NCI-H187 (cell line): ENCODE measurements around the gene SLC30A4.

Experiments
- DNase-seq, 2 experiments: peaks; one replicate each; lab custom pipeline; 2025; lab: John Stamatoyannopoulos, UW

The SLC30A4 gene

GRCh38 chr15:45449916-45450867 lies 72.4 kb downstream of the SLC30A4 start:
- DNase-seq: no peak

GRCh38 chr15:45449395-45449794 lies 73.2 kb downstream of the SLC30A4 start:
- DNase-seq: no peak

- no peak for DNase-seq
These were observed 74.3 kb downstream of the SLC30A4 start for GRCh38 chr15:45448066-45448915.

DNA sequence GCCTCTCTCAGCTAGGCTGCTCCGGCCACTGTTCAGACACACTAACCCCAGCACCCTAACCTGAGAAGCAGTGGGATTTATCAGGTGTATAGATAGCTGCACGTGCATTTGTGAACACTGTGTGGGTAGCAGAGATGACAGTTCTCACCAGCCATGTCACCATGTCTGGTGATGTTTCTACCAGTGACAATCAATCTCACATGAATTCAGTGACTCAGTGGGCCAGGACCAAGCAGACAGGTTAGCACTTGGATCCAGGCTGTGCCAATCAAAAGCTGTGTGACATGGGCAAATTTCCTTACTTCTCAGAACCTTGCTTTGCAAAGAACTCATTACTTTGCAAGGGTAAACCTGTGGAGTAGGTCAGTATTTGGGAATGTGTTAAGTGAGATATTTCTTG lies 78.9 kb downstream of the SLC30A4 start:
- no peak for DNase-seq

GRCh38 chr15:45442507-45443135 lies 79.9 kb downstream of the SLC30A4 start:
- DNase-seq: no peak

GRCh38 chr15:45441686-45442085 lies 80.9 kb downstream of the SLC30A4 start:
- DNase-seq: no peak

DNA sequence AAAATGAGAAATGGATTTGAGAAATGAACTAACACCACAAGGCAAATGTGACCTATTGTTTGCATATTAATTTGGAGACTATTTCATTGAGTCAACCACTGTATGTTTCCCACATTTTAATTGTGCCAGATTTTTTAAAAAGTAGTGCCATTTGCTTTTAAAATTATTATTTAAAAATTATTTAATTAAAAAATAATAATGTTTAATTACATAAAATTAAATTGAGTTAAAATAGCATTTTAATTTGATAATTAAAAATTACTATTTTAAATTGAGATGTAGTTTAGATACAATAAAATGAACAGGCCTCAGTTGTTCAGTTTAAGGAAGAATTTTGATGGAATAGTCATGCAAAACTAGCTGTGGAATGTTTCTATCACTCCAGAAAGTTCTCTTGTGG lies 81.5 kb downstream of the SLC30A4 start:
- no peak for DNase-seq

DNA sequence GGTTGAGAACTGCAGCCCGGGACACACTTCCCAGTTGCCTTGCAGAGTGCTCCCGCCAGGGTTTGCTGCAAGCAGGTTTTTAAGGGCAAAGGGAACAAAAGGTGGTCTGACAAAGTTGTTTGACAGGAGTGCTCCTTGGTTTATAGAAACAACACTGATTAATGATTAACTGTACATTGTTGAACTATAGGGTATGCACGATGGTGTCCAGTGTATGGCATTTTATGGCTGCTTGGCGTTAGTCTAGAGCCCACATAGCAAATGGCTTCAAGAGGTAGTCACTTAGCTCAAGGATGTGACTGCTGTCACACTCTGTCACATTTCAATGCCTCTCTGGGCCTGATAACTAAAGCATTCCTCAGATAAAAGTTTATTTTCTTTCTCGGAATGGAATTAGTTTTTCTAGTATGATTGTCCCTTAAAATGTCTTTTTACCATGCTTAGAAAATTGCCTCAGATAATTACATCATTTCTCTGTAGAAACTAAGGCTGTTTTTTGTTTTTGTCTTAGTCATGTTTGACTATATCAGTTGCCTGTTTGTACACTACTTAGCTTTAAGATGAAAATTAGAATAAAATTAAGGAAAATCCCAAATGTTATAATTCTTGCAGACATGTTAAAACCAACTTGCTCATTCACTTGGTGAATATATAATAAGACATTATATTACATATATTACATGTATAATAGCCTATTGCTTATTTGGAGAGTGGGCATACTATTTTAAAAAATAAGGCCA lies 82.9 kb downstream of the SLC30A4 start:
- no peak for DNase-seq

DNA sequence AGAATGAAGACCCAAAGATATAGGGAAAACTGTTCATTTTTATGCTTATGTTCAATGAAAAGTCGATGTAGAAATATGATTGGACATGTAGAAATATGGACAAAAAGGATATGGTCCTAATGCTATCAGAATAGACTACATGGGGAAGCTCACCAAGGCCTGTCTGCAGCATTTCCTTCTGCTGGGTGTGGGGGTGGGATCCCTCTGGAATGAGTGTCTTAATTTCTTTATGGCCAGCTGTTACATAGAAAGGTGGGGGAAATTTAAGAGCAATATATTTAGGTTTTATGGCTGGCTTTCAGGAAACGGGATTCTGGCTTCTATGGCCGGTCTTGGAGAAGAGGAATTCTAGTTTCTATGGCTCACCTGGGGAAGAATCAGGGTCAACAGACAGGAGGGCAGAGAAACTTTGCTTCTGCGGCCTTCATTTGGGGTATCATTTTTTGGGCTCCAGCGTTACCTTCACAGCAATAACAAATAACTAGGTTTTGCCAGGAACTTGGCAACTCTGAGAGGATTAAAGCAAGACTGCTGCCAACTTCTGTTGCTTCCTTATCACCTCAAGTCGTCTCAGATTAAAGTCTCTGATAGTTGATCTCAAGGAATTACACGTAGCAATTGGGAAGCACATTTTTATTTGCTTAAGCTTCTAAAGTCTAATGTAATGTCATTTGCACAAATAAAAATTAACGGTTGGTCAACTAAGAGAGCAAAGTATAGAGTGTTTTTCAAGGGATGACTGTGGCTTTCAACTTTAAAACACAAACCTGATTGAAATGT lies 87.2 kb downstream of the SLC30A4 start:
- no peak for DNase-seq

DNA sequence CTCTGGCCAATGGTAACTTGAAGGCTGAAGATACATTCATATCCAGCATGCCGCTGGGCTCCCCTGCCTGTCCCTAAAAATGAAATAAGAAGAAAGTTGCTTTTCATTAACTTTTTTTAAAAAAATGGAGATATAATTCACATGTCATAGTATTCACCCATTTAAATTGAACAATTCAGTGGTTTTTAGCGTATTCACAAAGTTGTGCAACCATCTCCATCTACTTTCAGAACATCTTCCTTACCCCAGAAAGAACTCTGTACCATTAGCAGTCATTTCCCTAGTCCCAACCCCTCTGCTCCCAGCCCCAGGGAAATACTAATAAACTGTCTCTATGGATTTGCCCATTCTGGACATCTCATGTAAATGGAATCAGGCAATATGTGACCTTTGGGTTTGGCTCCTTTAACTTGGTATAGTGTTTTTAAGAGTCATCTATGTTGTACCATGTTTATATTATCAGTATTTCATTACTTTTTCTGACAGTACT lies 88.4 kb downstream of the SLC30A4 start:
- DNase-seq: no peak

DNA sequence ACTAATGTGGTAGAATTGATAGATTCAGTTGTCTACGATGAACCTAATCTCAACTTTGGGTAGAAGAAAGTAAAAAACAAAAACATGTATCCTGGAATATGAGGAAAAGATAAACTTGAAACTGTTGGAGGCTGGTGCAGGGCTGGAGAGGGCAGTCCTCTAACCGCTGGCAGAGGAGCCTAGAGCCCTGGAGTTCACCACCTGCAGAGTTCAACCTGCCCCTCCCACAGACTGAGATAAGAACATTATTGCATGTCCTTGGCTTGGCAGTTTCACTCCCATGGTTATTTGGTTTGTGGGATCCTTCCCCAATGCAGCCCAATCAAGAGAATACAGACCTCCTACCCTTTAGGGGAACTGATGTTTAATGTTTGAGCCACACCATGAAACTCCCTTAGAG lies 91.0 kb downstream of the SLC30A4 start:
- no peak for DNase-seq

DNA sequence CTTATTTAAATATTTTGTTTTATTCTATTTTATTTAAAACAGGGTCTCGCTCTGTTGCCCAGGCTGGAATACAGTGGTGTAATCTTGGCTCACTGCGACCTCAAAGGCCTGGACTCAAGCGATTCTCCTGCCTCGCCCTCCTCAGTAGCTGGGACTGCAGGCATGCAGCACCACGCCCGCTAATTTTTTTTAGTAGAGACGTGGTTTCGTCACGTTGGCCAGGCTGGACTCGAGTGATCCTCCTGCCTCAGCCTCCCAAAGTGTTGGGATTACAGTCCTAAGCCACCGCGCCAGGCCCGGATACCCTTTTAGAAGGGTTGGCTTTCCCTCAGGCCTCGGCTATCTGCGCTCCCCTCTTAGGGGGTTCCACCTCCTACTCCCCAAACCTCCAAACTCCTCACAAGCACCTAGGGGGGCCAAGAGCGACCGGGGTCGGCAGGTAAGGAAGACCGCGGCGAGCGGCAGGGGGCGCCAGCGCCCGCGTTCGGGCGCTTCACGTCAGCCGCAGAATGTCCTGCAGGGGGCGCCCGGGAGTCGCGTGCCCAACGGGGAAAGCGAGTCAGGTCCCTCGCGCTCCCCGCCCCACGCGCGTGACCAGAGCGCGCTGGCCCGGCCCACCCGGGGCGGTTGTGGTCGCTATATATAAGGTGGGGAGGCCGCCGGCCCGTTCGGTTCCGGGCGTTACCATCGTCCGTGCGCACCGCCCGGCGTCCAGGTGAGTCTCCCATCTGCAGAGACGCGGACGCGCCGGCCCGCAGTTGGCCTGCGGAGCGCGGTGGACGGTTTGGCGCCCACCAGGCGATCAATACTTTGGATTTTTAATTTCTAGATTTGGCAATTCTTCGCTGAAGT lies 92.4 kb downstream of the SLC30A4 start:
- no peak for DNase-seq
